Ovary (tissue), 10 donors: ENCODE measurements around the gene KCNK5. TPM values are rescaled to one million over a fixed set of nuclear protein-coding genes. Genes with fewer than 3 reads are reported as not detected.

ENCODE experiments used
- DNase-seq, 5 donors: peaks; one replicate each; pipeline ENCODE4 v3.0.0-alpha.2; 2019 to 2020
- H3K27ac ChIP-seq, 2 donors: fragments of 200-600 bp; one replicate each; pipeline versions ENCODE4 v1.5.1 to v1.8.0; 2019 to 2022
- H3K27me3 ChIP-seq: fragments of 200-600 bp; one replicate; pipeline ENCODE4 v1.8.0; 2022
- H3K36me3 ChIP-seq: fragments of 200-600 bp; sonication (generic); one replicate; pipeline ENCODE4 v1.5.1; 2019
- H3K4me1 ChIP-seq: one replicate; pipeline ENCODE4 v1.8.1; 2013; ENCODE audit warnings: mild to moderate bottlenecking, moderate library complexity; ENCODE audit not compliant: insufficient read depth
- H3K4me3 ChIP-seq: fragments of 200-600 bp; sonication (generic); one replicate; pipeline ENCODE4 v1.5.1; 2017
- H3K9me3 ChIP-seq, 2 donors: fragments of 200-600 bp in 1 of 2; sonication (generic) in 1 of 2; one replicate each; pipeline versions ENCODE4 v1.5.1 to v1.8.1; 2013 to 2019; ENCODE audit warnings: mild to moderate bottlenecking in 1 of 2, moderate library complexity in 1 of 2
- EP300 ChIP-seq: sonication (generic); formaldehyde crosslinking; IDR thresholded peaks from one replicate; pipeline ENCODE4 v1.6.1; 2017; ENCODE audit warnings: antibody characterized with exemption
- POLR2A ChIP-seq: fragments of 450-650 bp; IDR thresholded peaks from one replicate; pipeline ENCODE4 v1.6.1; 2017; ENCODE audit warnings: antibody characterized with exemption, mild to moderate bottlenecking, moderate library complexity
- WGBS, 3 donors: extraction: QIAGEN DNeasy Blood & Tissue Kit in 1 of 3; methylation state at CpG; one replicate each; pipeline versions ENCODE4 v1.1.5 to v1.1.7; 2013 to 2017; 5-methylcytosine and 5-hydroxymethylcytosine counted together
- intact Hi-C, 4 donors: fragments of 100-400 bp; cut with DNase I; formaldehyde crosslinking; loops; one replicate each; pipeline versions ENCODE4 v1.11.0 to v1.15.1; 2022 to 2023
- long read RNA-seq, 3 donors: library from polyadenylated mRNA in 2 of 3; unstranded in 2 of 3; transcript quantifications; one replicate each; pipeline ENCODE4 v2.0.0 and lab custom pipeline, GENCODE V29; 2021 to 2026
- polyA plus RNA-seq, 2 donors: library from polyadenylated mRNA; stranded (reverse); fragments of 200-250 nt in 1 of 2; fragments of 350-450 nt in 1 of 2; fragmentation: Illumina TruSeq in 1 of 2; extraction: RNeasy Lipid Tissue Mini Kit (QIAGEN cat#74804) in 1 of 2; gene quantifications; one replicate each; pipeline ENCODE4 v1.2.3, GENCODE V29; 2013 to 2014
- total RNA-seq, 7 donors: library from RNA; depleted of rRNA in 2 of 7; stranded (reverse); fragments of >200 nt in 2 of 7; fragmentation: NEBNext Ultra II Directional in 3 of 7; extraction: Animal tissue kit (Norgen Biotek cat#: 25700) in 3 of 7; gene quantifications; one replicate each; pipeline versions ENCODE4 v1.1.0 to v1.2.4, GENCODE V29; 2016 to 2023
- TF ChIP-seq, protein P1 (sequence below), 3 donors: fragments of 450-650 bp in 2 of 3; fragments of 200-600 bp in 1 of 3; IDR thresholded peaks; one replicate each; pipeline versions ENCODE4 v1.5.1 to v1.8.0; 2016 to 2022; ENCODE audit warnings: antibody characterized with exemption in 3 of 3, mild to moderate bottlenecking in 1 of 3
- donor health status: DM: no; HTN: no; CAD: no; lungs with moderate emphysema.
- donor health status: DM: no; HTN: no; CAD: no.
- donor health status: Bipolar disorder and iron deficiency.
- donor health status: DM: yes; HTN: yes; CAD: no.
- donor health status: DM: no; HTN: no; CAD: no.
- donor health status: DM: yes; HTN: yes; CAD: no.

Gene KCNK5, protein sequence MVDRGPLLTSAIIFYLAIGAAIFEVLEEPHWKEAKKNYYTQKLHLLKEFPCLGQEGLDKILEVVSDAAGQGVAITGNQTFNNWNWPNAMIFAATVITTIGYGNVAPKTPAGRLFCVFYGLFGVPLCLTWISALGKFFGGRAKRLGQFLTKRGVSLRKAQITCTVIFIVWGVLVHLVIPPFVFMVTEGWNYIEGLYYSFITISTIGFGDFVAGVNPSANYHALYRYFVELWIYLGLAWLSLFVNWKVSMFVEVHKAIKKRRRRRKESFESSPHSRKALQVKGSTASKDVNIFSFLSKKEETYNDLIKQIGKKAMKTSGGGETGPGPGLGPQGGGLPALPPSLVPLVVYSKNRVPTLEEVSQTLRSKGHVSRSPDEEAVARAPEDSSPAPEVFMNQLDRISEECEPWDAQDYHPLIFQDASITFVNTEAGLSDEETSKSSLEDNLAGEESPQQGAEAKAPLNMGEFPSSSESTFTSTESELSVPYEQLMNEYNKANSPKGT
- total RNA-seq, result 1 to 10 TPM; 5.6 to 9.8 (median 7.9) TPM
- 10 to 100 TPM in 1 of 2 donors, 1 to 10 TPM in 1; 1.9 to 15.2 TPM for polyA plus RNA-seq
- long read RNA-seq, donor 1, partial matches to known transcripts, result 10 of 13 reads
- long read RNA-seq, donor 1, other reads (novel, unspliced or antisense), result 1 of 13 reads
- long read RNA-seq, donor 2, partial matches to known transcripts, result 0 of 1 reads
- long read RNA-seq, donor 2, other reads (novel, unspliced or antisense), result 0 of 1 reads
- long read RNA-seq, donor 3, transcript KCNK5-201 (5 exons, 3,756 nt), result major isoform, 11 of 17 reads
- long read RNA-seq, donor 3, partial matches to known transcripts, result 0 of 17 reads
- long read RNA-seq, donor 3, other reads (novel, unspliced or antisense), result 6 of 17 reads

DNA sequence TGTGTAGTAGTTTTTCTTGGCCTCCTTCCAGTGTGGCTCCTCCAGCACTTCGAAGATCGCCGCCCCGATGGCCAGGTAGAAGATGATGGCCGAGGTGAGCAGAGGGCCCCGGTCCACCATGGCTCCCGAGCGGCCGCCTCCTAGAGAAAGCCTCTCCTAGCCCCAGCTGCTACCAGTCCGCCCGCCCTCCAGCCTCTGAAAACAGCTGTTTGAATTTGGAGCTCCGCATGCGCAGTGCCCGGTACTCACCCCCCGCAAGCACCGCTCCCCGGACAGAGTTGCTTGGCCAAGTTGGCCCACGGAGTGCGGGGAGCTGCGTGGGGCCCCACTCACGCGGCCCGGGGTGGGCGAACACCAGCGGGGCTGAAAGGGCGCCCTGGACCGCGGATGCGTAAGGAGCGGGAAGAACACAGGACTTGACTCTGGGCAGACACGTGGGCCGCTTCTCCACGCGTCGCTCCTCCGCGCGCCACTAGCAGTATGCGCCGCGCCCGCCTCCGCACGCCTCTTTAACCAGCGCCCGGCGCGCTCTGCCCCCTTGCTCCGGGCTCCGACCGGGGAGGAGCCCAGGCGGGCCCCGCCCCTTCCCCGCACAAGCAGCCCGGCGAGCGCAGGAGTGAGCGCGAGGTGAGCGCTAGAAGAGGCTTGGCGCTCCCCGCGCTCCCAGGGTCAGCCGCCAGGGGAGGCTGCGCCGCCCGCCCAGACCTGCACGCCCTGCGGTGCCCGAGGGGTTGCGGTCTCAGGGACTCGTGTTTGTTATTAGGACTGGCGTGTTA is at the start of gene KCNK5:
KCNK5 (minus strand) TSS at position 484 of the 776 bp plus-strand sequence; CDS start at position 120, 364 bp downstream.
- peak within 1 kb of the TSS; percentile 43 for H3K4me3 ChIP-seq
- H3K36me3 ChIP-seq, result no peaks in the 10 kb centered on the region
- intact Hi-C loops, result no loop called here
- H3K27ac ChIP-seq, result peak within 1 kb of the TSS in 1 of 2 donors; percentile 59
- TF ChIP-seq EP300 (no peak), POLR2A (no peak)
- TF ChIP-seq, protein P1, sequence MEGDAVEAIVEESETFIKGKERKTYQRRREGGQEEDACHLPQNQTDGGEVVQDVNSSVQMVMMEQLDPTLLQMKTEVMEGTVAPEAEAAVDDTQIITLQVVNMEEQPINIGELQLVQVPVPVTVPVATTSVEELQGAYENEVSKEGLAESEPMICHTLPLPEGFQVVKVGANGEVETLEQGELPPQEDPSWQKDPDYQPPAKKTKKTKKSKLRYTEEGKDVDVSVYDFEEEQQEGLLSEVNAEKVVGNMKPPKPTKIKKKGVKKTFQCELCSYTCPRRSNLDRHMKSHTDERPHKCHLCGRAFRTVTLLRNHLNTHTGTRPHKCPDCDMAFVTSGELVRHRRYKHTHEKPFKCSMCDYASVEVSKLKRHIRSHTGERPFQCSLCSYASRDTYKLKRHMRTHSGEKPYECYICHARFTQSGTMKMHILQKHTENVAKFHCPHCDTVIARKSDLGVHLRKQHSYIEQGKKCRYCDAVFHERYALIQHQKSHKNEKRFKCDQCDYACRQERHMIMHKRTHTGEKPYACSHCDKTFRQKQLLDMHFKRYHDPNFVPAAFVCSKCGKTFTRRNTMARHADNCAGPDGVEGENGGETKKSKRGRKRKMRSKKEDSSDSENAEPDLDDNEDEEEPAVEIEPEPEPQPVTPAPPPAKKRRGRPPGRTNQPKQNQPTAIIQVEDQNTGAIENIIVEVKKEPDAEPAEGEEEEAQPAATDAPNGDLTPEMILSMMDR (IDR thresholded peaks at IDR 0.05), result peak in 2 of 3 donors; percentile 25 to 63
- peaks cover 14% of the 10 kb centered on the region for H3K4me1 ChIP-seq
- peak; percentile 77 to 88 (median 85) for DNase-seq
- H3K9me3 ChIP-seq, result no peaks in the 10 kb centered on the region
- 0 to 1% (median 0%) methylated on average over 47 to 72 of the region's 73 CpGs for WGBS, 3 donors
- H3K27me3 ChIP-seq, result no peaks in the 10 kb centered on the region

DNA sequence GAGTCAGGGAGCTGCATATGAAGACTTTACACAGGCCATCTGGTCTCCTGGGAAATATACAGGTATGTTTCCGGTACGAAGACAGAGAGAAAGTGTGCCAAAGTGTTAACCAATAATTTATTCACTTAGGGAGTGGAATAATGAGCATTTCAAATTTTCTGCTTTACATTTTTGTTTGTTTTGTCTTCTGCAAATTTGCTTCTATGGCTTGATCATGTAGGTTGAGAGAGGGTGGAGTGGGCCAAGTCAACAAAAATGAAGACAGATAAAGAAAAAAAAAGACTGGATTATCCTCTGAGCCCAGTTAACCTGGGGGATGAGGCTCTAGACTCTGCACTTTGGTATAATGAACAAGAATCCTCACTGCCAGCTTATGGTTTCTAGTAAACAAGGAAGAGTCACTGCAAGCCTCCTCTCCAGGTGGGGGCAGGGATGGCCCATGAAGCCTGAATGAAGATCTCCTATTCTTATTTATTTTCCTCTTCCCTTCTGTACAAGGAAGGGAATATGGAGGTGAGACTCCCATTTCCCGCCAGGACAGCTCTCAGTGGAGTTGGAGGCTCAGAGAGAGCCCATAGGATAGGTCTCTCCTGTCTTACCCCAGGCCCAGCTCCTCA is 47.2 kb upstream of the KCNK5 start:
- Histone ChIP-seq H3K27me3 (no peaks in the 10 kb centered on the region), H3K4me1 (no peaks in the 10 kb centered on the region), H3K9me3 (no peaks in the 10 kb centered on the region), H3K27ac (no peak overlapping the region), H3K36me3 (no peaks in the 10 kb centered on the region), H3K4me3 (no peak overlapping the region)
- WGBS, 3 donors, result 67 to 84% (median 76%) methylated on average over 3 of the region's 3 CpGs
- TF ChIP-seq, protein P1 (IDR thresholded peaks at IDR 0.05), result no peak
- TF ChIP-seq POLR2A, result no peak
- no peak for TF ChIP-seq EP300
- DNase-seq, result no peak
- intact Hi-C loops, result no loop called here

DNA sequence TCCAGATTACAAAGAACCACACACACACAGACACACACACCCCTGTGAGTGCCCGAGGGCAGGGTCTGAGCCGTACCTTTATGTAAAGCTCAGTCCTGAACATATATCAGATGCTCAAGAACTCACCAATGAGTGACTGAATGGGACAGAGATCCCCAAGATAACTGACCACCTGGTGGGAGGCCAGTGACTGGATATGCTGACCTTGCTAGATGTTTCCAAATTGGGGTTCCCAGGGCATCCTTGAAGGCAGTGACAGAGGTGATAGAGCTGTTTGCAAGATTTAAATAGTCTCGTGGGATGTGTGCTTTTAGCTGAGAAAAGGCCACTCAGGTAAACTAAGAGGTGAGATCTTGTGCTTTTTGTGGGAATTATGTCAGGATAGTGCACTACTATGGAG is 45.6 kb upstream of the KCNK5 start:
- no peak overlapping the region for H3K27ac ChIP-seq
- WGBS, 3 donors, result 82 to 93% (median 85%) methylated on average over 3 of the region's 3 CpGs
- no peaks in the 10 kb centered on the region for H3K9me3 ChIP-seq
- TF ChIP-seq POLR2A (no peak), EP300 (no peak)
- TF ChIP-seq, protein P1 (IDR thresholded peaks at IDR 0.05), result no peak
- H3K36me3 ChIP-seq, result no peaks in the 10 kb centered on the region
- no peak for DNase-seq
- intact Hi-C loops, result no loop called here
- no peaks in the 10 kb centered on the region for H3K27me3 ChIP-seq
- H3K4me1 ChIP-seq, result no peaks in the 10 kb centered on the region
- no peak overlapping the region for H3K4me3 ChIP-seq

DNA sequence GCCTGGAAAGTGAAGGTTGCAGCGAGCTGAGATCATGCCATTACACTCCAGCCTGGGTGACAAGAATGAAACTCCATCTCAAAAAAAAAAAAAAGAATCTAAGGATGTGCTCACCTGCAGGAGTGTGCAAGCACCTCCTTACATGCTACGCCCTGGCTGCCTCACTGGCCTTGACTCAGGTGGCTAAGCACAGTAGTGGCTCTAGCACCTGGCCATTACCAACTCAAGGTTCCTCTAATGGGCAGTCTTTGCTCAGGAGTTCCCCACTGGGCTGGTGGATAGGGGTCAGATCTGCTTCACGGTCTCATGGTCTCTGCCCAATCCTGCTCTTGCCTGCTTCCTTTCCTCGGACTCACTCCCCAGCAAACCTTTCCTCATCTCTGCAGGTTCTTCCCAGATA is 45.2 kb upstream of the KCNK5 start:
- no peak for DNase-seq

More for the DNA sequence above, 45.2 kb upstream of the KCNK5 start:
- H3K27me3 ChIP-seq, result no peaks in the 10 kb centered on the region
- no peak for TF ChIP-seq EP300
- TF ChIP-seq POLR2A, result no peak
- TF ChIP-seq, protein P1 (IDR thresholded peaks at IDR 0.05), result no peak
- WGBS, 3 donors, result 65 to 70% (median 68%) methylated on average over 4 of the region's 4 CpGs
- no peaks in the 10 kb centered on the region for H3K9me3 ChIP-seq
- H3K36me3 ChIP-seq, result no peaks in the 10 kb centered on the region
- H3K27ac ChIP-seq, result no peak overlapping the region
- H3K4me1 ChIP-seq, result no peaks in the 10 kb centered on the region
- intact Hi-C loops, result no loop called here
- H3K4me3 ChIP-seq, result no peak overlapping the region
